ENCODE measurements around the gene RUNX2.
"Not testable (repeated sequence)": the region's sequence is repeated elsewhere in the genome, so short reads cannot be mapped to it uniquely, and the experiment has no call there.

Gene RUNX2

DNA sequence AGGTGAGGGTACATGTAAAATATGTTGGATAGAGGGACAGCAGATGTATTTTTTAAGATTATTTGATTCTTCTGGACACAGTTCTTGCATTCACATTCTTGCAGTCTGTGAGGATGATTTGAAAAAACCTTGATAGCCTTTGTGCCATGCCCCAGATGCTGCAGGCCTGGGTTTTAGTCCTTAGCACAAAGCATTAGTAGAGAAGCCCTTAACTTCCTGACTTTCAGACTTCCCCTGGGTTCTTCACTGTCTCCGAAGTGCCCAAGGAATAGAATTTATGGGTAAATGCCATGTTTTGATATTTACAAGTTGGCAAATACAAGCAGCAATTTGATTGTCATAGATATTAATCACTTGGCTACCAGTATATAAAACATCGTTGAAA lies 117.2 kb downstream of the RUNX2 start:
- in situ Hi-C loops (cut with HindIII; ENCODE audit: low pct_ligation_motif_present, low pct_unique_long_range_greater_than_20kb, low sequenced_read_pairs): no loop called here
- no peak for DNase-seq

DNA sequence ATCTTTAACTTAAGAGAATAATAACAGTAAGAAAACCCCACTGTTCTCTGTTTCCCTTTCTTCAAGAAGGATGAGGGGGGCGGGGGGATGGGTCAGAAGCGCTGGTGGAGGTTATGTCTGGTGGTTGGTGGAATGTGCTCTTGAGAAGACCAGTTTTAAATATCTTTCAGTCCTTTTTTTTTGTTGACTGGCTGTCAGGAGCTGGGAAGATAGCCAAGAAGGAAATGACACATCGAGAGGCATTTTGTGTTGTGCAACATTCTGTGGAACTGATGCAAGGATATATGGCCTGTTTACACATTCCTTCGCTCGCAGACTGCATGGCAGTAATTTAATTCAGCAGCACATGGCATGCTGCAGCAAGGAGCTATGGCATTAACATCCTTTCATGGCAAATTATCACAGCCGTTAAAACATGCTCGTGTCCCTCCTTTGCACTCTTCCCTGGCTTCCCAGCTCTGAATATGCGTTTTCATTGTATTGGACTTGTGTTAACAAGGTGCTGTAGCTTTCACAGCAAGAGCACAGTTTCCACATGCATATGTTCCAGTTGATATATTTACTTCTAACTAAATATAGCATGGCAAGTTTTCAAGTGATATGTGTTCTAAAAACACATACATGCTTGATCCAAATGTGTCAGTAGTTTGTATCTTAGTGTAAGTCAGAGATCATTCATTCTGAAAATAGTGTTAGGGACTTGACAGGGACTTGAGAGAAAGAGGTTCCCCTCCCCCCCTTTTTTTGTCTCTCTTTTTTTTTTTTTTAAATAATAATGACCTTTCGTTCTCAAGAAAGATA lies 117.8 kb downstream of the RUNX2 start:
- in situ Hi-C loops (cut with HindIII; ENCODE audit: low pct_ligation_motif_present, low pct_unique_long_range_greater_than_20kb, low sequenced_read_pairs): no loop called here
- peak; percentile 97 for DNase-seq

DNA sequence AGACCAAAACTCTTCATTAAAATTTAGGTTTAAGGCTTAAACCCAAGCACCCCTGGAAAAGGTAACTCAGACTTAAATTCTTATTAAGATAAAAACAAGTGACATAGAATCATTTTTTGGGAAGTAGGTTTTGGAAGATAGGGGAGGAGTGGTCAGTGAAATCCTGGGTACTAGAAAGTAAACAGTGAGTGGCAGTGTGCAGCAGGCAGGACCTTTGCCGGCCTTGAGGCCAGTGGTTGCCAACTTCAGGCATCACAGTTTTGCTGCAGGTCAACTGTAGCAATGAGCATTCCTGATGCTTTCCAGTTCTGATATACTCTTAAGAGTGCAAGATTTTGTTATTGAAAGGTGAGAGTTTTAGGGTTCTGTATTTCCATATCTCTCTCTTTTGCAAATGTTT lies 118.9 kb downstream of the RUNX2 start:
- no peak for DNase-seq
- in situ Hi-C loops (cut with HindIII; ENCODE audit: low pct_ligation_motif_present, low pct_unique_long_range_greater_than_20kb, low sequenced_read_pairs): no loop called here

DNA sequence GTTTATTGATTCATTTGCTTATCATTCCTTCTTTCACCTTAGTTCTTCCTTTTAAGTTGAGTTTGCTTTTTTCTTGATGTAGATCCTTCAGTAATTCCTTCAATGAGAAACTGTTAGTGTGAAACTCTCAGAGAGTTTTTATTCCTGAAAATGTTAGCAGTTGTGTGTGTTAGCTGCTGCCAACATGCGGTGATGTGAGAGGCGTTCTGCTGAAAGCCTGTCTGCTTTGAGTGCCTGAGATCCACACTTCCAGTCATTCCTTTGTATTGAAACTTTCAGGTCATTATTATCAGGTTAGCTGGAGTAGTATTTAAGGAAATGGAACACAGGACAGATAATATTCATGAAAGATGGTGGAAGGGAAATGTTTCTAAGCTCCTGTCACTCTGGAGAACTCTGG lies 119.6 kb downstream of the RUNX2 start:
- DNase-seq: no peak
- in situ Hi-C loops (cut with HindIII; ENCODE audit: low pct_ligation_motif_present, low pct_unique_long_range_greater_than_20kb, low sequenced_read_pairs): no loop called here

DNA sequence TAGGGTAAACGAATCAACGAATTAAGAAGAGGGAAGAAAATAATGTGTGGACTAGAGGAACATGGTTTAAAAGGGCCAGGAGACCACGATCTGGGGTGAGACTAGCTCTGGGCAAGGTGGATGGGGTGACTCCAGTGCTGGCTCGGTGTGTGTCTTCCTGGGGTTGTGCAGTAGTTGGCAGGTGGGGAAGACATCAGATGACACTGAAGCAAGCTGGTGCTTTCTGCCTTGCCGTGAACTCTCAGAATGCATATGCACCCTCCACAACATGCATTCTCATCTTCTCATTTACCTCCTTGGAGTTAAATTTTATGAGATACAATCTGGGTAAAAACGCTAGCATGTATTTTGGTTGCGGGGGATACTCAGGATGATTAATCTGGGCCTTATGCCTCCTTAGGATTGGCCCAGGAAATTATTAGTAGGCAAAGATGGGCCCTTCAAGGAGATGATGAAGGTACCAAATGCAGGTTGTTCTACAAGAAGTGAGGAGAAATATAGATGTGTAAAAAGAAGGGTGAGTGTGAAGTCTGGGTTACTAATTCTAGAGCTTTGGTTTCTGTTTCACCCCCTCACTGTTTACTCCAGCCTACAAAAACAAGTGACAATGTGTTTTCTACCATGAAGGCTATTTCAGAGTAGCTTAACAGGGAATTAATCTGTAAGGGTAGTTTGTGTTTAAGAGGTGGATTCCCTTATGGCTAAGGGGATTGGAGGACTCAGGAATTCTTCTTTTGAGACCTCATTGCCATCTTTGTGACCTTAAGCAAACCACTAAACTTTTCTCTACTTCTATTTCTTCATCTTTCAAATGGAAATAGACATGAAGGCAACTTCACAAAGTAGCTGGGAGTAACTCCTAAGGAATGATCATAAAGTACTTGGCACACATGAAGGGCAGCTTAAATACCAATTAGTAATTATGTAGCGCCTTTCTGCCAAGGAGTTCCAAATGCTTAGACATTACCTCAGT lies 120.6 kb downstream of the RUNX2 start:
- in situ Hi-C loops (cut with HindIII; ENCODE audit: low pct_ligation_motif_present, low pct_unique_long_range_greater_than_20kb, low sequenced_read_pairs): no loop called here
- DNase-seq: no peak

DNA sequence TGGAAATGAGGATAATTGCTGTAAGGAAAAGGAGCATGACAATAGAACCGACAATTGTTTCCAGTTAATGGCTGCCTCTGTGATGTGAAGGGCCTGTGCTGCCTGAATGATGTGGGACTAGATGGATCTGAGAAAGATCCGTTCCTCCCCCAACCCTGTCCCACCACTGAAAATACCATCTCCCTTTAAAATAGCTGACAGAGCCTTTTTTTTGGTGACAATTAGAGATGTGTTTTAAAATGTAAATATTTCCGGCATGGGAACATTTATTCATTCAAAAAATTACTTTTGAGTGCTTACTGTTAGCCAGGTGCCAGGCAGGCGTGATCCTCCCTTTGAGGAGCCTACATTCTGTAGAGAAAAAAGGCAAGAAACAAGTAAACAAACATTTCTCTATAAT lies 122.0 kb downstream of the RUNX2 start:
- in situ Hi-C loops (cut with HindIII; ENCODE audit: low pct_ligation_motif_present, low pct_unique_long_range_greater_than_20kb, low sequenced_read_pairs): no loop called here
- DNase-seq: no peak

DNA sequence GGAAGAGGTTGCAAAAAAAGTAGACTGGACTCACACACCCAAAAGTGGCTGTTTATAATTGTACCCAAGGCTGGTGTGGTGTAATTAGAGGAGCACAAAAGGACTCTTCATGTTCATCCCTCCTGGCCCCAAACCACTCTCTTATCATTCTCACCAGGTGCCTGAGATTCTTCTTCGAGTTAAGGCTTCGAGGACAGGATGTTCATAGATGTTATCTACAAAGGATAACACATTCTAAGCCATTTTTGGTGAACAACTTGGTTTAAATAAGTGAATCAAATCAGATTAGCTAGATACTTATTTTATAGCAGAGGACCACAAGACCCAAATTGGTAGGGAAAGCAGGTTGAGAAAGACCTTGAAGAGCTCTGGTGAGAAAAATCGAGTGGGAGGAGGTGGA lies 122.7 kb downstream of the RUNX2 start:
- DNase-seq: no peak
- in situ Hi-C loops (cut with HindIII; ENCODE audit: low pct_ligation_motif_present, low pct_unique_long_range_greater_than_20kb, low sequenced_read_pairs): no loop called here

DNA sequence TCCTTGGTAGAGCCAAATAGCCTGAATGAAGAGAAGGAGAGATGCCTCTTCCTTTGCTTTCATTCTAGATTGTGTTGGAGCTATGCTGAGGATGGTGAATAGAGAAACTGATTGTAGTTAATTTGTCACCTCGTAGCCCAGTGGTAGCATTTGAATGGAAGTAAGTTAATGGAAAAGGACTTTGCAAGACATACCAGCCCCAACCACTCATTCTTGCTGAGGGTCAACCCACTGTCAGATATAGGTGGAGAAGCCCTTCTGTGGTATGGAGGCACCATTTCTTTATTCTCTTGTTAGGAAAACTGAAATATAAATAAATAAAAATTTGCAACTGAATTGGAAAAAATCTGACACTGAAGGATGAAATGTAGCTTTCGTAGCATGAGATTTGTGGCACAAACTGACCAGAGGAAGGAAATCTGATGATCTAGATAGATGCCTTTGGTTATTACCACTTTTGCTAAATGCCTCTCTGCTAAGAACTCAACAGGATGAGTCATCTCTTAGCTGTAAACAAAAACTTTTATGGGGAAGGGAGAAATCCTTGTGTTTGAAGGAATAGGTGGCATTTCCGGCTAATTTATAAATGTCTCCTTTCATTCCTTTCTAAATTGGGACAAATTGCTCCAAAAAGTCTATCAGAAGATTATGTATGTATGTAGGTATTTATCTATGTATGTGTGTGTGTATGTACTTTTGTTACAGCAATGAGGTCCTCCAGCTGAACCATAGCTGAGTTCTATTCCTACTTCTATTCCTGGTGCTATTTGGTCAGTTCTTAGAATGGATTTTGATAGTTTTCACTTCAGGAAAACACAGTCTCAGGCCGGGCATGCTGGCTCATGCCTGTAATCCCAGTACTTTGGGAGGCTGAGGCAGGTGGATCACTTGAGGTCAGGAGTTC lies 126.1 kb downstream of the RUNX2 start:
- no peak for DNase-seq
- in situ Hi-C loops (cut with HindIII; ENCODE audit: low pct_ligation_motif_present, low pct_unique_long_range_greater_than_20kb, low sequenced_read_pairs): no loop called here

DNA sequence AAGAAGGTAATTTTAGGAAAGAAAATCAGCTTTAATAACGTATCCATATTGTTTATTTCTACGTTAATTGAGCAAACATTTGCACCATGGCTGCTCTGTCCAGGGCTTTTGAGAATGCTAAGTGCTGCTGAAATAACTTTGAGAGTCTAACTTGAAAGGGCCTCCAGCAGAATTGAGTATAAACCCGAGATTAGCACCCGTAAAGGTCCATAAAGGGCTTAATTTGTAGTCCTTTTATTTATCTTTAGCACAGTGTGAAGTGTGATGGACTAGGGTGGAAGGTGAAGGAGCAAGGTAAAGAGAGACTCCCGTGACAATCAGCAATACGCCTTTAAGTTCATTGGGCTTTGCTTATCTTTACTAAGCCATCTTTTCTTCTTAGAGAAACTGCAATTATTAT lies 127.3 kb downstream of the RUNX2 start:
- in situ Hi-C loops (cut with HindIII; ENCODE audit: low pct_ligation_motif_present, low pct_unique_long_range_greater_than_20kb, low sequenced_read_pairs): no loop called here

DNA sequence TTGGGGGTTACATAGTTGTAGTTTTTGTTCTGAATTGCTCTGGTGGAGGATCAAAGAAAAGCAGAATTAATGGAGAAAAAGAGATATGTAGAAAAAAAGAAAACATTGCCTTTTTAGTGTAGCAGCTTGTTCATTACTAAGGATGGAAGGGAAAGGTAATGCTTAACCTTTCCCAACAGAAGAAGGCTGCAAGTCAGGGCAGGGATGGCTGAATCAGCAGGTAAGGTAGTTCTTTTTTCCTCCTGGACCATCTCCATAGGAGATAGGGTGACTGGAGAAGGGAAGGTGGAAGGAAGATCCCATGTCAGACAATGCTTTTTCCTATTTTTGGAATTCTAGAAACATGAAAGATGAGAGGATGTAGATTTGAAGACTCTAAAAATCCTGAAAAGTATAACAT lies 129.0 kb downstream of the RUNX2 start:
- no peak for DNase-seq
- in situ Hi-C loops (cut with HindIII; ENCODE audit: low pct_ligation_motif_present, low pct_unique_long_range_greater_than_20kb, low sequenced_read_pairs): no loop called here

More for the DNA sequence above, 127.3 kb downstream of the RUNX2 start:
- DNase-seq: no peak

DNA sequence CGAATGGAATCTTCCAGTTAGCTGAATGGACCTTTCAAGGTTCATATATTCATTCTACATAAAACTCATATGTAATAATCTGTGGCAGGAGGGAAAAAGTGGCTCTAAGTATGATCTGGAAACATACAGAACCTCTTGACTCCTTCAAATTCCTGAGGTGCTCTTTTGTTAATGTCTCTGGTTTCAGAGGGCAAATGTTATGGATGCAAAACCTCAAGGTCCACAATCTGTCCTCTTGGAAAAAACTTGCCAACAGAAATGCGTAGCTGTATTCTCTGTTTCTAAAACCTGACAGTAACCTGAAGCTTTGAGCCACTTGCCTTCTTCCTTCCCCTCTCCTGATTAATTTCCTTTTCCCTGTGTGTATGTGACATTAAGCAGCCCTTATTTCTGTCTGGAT lies 130.5 kb downstream of the RUNX2 start:
- in situ Hi-C loops (cut with HindIII; ENCODE audit: low pct_ligation_motif_present, low pct_unique_long_range_greater_than_20kb, low sequenced_read_pairs): no loop called here
- no peak for DNase-seq

DNA sequence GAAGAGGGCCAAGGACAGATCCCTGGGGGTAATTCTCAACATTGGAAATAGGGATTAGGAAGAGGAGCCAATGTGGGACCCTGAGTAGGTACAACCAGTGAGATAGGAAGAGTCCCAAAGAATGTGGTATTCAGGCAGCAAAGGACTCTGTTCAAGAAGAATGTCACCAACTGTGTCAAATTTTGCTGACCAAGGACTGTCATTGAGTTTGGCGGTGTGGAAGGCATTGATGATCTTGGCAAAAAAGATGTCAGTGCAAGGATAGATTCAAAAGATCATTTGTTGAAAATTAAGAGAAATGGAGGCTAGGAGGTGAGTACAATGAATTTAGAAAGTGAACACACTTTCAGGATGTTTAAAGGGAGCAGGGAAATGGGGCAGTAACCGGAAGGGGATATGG lies 132.0 kb downstream of the RUNX2 start:
- DNase-seq: no peak
- in situ Hi-C loops (cut with HindIII; ENCODE audit: low pct_ligation_motif_present, low pct_unique_long_range_greater_than_20kb, low sequenced_read_pairs): no loop called here

DNA sequence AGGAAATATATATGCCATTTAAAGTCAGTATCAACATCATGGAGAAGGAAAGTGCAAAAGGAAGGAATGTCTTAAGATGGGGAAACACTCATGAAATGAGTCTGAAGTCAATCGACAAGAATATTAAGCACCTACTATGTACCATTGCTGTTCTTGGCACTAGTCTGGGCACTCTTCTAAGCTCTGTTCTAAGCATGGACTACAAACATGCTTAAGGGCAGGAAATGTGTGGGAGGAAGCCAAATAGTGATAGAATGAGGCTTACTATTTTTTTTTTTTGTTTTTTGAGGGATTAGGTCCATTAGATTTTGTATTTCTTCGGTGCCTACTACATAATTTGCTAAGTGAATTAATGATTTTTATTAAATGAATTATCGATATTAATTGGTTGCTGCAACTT lies 133.4 kb downstream of the RUNX2 start:
- no peak for DNase-seq
- in situ Hi-C loops (cut with HindIII; ENCODE audit: low pct_ligation_motif_present, low pct_unique_long_range_greater_than_20kb, low sequenced_read_pairs): no loop called here

DNA sequence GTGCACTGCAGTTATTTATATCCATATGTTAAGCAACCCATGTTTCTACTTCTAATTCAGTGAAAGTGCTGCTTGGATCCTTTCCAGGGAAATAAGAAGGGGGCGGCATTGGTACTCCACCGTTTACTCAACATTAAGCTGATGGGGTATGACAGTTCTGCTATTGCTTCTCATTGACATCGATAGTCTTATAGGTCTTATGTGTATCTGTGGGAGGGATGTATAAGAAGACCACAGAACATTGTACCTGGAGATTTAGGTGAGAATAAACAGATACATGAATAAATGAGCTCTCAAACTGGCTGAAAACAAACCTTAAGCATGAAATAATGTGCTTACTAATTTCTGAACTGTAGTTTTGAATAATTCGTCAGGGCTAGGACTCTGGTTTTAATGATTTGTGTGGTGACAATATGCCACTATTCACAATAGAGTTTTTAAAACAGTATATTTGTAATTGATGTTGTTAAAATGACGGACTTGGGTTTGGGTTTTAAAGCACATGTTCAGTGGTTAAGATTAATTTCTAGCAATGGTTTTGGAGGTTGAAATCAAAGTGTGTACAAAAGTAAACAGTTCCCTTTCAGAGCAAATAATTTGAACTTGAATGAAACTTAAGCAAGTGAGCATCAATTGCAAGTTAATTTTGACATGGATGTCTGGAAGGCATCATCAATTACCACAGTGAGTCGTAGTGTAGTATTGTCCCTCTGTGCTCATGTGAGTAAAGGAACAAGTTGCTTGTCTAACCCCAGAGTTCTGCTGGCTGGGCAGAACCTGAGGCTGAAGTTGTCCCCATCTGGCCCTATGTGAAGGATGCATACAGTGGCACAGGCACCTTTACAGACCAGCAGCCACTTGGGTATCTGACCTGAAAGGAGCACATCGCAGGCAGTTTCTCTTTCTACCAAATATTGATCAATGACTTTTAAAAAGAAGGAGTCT lies 134.3 kb downstream of the RUNX2 start:
- in situ Hi-C loops (cut with HindIII; ENCODE audit: low pct_ligation_motif_present, low pct_unique_long_range_greater_than_20kb, low sequenced_read_pairs): no loop called here
- no peak for DNase-seq

DNA sequence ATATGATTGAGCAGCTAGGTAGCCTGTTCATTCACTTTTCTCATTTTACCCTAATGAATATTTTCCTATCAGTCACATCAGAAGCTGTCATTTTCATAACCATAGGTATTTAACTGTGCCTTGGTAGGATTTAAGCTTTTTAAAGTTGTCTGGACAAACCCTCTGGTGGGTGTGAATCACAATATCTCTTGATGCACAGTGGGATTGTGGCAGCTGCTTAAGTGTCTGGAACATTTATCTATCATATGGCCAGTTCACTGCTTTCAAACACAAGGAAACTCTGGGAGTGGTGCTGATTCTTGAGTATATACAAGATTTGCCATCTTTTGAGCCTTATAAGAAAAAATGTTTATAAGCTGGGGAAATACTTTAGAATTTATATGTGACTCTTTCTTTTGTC lies 136.6 kb downstream of the RUNX2 start:
- no peak for DNase-seq
- in situ Hi-C loops (cut with HindIII; ENCODE audit: low pct_ligation_motif_present, low pct_unique_long_range_greater_than_20kb, low sequenced_read_pairs): no loop called here

DNA sequence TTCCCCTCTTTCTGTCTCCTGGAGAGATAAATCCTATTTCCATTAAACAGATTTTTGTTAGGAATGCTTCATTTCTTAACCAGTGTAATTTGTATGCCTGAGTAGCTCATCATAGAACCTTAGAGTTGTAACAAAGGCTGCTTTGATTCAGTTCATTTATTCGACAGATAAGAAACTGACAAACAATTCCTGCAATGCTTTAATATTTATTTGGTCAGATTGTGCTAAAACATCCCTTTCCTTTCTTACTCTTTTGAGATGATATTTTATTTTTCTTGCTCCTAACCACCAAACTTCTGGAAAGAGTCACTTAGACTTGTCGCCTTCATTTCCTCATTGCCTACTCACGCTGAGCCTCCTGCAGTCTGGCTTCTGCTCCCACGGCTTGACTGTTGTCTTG lies 138.6 kb downstream of the RUNX2 start:
- DNase-seq: no peak
- in situ Hi-C loops (cut with HindIII; ENCODE audit: low pct_ligation_motif_present, low pct_unique_long_range_greater_than_20kb, low sequenced_read_pairs): no loop called here

DNA sequence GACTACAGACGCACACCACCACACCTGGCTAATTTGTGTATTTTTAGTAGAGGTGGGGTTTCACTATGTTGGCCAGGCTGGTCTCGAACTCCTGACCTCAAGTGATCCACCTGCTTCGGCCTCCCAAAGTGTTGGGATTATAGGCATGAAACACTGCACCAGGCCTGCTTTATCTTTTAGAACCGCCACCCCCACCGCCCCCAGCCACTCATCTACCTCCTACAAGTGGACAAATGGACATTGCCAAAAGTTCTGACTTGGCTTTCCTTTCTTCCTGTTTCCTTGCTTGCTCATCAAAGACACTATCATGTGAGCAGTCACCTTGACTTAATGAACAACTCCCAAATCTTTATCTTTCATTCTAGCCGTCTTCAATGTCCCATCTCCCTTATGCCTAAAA lies 139.3 kb downstream of the RUNX2 start:
- DNase-seq; in situ Hi-C loops (cut with HindIII; ENCODE audit: low pct_ligation_motif_present, low pct_unique_long_range_greater_than_20kb, low sequenced_read_pairs): not testable (repeated sequence)

DNA sequence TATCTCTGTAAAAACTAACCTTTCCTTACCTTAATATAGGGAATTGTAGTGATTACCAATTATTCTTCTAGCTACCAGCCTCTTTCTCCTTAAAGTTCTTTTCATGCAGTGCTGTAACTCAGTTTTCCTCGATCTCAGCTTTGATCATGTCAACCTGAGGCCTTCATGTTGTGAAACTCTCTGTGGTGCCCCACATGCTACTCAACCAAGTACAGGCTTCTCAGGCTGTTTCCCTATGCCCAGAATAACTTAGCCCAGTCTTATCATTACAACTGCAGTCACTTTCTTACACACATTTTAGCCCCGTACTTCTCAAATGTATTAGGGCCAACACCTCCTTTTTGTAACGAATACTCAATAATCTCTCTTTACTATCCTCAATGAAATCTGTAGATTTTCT lies 139.7 kb downstream of the RUNX2 start:
- DNase-seq: no peak
- in situ Hi-C loops (cut with HindIII; ENCODE audit: low pct_ligation_motif_present, low pct_unique_long_range_greater_than_20kb, low sequenced_read_pairs): no loop called here
